GM19468 (cell line): ENCODE measurements around the gene BDH1.

Source experiments
- ATAC-seq: cut with Tn5 transposase; IDR thresholded peaks from one replicate; pipeline ENCODE4 v1.9.1; 2021; ENCODE audit warnings: mild to moderate bottlenecking, moderate library complexity, moderate number of reproducible peaks; ENCODE audit not compliant: unreplicated experiment; ENCODE audit errors: extremely low read depth

BDH1 gene

DNA sequence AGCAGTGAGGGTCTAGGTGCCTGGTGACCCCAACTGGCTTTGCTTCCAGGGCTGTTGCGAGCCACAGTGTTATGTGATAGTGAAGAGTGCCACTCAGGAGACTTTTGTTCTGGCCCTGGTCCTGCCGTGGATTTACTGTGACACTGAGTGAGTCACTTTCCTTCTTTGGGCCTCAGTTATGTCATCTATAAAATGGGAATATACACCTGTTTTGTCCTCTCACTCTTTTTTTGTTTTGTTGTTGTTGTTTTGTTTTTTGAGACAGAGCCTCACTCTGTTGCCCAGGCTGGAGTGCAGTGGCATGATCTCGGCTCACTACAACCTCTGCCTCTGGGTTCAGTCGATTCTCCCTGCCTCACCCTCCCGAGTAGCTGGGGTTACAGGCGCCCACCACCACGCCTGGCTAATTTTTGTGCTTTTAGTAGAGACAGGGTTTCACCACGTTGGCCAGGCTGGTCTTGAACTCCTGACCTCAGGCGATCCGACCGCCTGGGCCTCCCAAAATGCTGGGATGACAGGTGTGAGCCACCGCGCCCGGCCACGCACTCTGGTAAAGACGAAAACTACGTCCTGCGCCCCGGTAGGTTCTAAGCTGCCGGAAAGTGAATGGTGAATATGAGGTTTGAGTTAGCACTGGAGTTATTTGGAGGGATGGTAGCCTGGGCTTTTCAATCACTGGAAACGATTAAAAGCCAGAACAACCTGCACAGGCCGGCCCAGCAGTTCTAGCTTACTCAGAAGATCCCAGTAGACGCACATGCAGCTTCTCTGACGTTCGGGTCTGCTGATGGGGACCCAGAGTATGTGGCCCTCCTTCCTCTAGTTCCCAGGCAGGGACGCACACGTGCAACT lies 46.6 kb downstream of the BDH1 start:
- ATAC-seq = no peak

- no peak for ATAC-seq
Measured at GRCh38 chr3:197508461-197508860, 47.3 kb downstream of the BDH1 start.

DNA sequence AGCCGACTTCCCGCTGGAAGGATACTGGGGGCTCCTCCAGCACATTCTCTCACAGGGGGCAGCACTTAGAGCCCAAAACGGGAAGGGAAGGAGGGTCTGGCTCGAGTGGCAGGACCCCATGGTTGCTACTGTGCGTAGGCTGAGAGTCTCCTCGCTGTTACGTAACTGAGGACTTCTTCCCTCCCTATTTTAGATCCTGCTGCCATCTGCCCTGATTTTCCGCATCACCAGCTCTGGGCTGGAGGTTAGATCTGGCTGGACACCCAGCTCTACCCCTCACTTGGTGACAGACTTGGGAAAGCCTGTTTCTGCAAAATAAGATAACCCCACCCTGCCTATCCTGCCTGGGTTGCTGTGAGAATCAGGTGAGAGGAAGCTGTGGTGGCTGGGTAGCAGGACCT lies 47.7 kb downstream of the BDH1 start:
- no peak for ATAC-seq

- ATAC-seq = no peak
Measured at GRCh38 chr3:197507541-197507940, 48.2 kb downstream of the BDH1 start.

GRCh38 chr3:197507081-197507480 lies 48.7 kb downstream of the BDH1 start:
- ATAC-seq = no peak

GRCh38 chr3:197505796-197506548 lies 49.8 kb downstream of the BDH1 start:
- ATAC-seq = no peak

GRCh38 chr3:197504641-197505121 lies 51.1 kb downstream of the BDH1 start:
- ATAC-seq = no peak

GRCh38 chr3:197504229-197504628 lies 51.5 kb downstream of the BDH1 start:
- no peak for ATAC-seq

DNA sequence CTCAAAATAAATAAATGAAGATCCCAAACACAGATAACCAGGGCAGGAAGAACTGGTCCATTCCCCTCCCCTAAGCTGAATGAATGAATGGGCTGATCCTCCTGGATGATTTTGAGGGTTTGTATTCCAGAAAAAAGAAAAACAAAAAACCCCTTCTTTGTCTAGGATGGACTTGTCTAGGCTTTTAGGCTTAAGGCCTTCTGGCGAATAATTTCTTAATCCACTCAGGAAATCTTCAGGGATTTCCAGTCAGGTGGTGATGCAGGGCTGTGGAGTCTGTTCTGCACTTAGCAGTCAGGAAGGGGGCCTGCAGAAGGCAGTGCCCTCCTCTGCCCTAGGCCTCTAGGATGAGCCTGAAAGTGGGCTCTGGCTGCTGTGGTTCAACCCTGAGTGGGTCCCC lies 52.1 kb downstream of the BDH1 start:
- no peak for ATAC-seq

DNA sequence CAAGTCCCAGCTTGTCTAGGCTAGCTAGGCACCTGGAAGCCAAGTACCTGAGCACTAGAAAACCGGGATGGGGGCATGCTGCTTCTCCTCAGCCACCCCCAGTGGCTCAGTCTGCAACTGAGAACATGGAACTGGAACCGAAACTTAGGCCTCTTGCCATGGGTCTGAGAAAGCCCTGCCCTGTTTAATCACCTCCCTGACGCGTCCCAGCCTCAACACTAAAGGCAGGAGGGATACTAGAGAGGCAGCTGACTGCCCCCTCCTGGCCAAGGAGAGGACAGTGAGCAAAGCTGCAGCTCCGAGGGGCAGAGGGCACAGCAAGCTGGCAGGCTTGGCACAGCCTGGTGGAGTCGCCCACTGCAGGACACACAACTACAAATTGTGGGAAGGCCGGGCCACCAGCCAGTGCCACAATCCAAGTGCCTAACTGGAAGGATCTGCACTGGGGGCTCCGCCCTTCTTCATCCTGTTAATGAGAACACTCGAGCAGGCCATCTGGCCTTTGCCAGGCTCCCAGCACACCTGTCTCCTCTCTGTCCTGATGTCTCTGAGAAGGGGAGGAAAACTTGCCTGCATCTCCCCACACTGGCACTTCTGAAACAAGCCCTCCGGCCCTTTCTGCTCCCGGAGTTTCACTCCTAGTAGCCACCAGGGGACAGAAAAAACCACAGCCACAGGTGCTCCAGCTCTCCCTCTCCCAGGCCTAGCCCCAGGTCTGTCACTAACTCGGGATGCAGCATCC lies 53.7 kb downstream of the BDH1 start:
- no peak for ATAC-seq

GRCh38 chr3:197501496-197501878 lies 54.3 kb downstream of the BDH1 start:
- no peak for ATAC-seq

DNA sequence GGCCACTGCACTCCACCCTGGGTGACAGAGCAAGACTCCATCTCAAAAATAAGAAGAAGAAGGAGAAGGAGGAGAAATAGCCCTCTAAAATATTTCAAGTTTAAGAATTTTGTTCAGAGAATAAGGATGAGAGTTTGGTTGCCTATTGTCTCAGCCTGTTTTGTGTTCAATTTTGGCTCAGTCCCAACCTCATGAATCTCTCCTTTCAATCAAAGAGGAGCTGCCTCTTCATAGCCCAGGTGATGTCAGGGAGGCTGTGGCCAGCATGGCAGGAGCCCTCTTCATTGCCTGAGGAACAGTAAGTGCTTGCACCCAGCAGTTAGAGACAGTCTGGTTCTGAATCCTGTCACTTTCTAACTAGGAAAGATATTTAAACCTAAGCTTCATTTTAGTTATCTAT lies 55.0 kb downstream of the BDH1 start:
- no peak for ATAC-seq

DNA sequence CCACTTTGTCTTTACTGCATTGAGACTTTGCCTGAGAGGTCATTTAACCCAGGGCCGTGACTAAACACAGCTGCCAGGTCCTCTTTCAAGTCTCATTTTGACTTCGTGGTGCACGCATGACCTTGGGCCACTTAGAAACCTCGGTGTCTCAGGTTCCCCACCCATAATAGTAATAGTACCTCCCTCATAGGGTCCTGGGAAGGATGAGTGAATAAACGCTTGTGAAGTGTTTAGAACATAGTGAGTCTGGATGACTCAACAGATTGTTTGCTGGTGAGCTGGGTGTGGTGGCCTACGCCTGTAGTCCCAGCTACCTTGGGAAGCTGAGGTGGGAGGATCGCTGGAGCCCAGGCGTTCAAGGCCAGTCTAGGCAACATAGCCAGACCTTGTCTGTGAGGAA lies 56.3 kb downstream of the BDH1 start:
- ATAC-seq = no peak

DNA sequence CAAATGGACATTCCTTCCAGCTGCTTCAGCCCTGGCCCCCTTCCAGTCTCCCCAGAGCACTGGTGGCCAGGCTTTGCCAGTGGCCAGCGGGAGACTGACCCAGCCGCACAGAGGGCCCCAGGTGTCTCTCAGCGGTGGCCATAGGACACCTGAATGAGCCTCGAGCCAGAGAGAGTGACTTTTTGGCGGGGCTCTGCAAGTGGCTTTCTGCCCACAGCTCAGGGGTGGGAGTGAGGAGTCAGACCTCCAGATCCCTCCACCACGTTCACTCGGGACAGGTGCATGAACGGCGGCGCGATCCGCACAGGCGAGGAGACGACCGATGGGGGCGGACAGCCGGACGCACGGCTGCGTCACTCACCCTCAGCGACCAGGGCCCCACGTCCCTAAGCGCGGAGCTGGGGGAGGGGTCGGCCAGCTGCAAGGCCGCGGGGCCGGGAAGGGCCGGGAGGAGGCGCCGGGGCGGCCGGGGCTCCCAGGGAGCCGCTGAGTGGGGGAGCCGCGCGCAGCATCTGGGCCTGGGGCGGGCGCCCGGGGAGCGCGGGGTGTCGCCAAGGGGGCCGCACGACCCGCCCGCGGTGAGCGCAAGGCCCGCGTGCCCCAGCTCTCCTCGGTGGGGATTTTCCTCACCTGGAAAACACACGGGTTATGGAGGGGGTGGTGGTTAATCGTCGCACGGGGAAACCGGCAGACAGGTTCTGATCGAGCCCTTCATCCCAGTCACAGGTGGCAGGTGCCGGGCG lies 57.1 kb downstream of the BDH1 start:
- ATAC-seq = no peak

- no peak for ATAC-seq
Measured at GRCh38 chr3:197496746-197497125, 59.0 kb downstream of the BDH1 start.

DNA sequence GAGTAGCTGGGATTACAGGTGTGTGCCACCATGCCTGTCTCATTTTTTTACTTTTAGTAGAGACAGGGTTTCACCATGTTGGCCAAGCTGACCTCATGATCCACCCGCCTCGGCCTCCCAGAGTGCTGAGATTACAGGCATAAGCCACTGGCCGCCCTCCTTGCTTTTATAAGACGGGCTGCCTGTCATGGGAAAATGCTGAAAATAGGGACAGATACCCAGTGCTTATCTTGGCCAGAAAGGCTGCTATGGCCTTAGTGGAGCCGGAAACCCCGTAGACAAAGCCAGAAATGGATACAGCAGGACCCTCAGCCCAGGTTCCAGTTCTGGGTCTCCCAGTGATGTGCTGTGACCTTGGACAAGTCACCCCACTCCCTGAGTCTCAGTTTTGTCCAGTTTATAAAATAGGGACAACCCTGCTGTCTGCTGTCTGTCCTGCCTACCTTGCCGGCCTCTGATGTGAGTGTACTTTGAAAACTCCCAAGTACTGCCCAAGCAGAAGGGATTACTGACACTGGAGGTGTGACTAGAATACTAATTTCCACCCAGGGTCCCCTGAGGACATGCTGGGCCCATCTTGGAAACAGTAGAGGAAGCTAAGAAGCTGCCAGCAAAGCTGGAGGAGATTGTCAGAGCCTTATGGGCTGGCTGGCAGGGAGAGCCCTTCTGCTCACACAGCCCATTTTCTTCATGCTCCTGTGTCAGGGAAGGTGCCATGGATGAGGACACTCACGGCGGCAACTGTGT lies 59.6 kb downstream of the BDH1 start:
- ATAC-seq = no peak

- ATAC-seq = no peak
Measured at GRCh38 chr3:197495499-197495898, 60.3 kb downstream of the BDH1 start.

- ATAC-seq = no peak
Measured at GRCh38 chr3:197495059-197495455, 60.7 kb downstream of the BDH1 start.

- ATAC-seq = no peak
Measured at GRCh38 chr3:197494366-197495058, 61.3 kb downstream of the BDH1 start.
